ENCODE measurements around the gene ZNF385B.

GRCh38 chr2:179692610-179693009 lies 168.8 kb downstream of the ZNF385B start:
- TF ChIP-seq, protein P1, sequence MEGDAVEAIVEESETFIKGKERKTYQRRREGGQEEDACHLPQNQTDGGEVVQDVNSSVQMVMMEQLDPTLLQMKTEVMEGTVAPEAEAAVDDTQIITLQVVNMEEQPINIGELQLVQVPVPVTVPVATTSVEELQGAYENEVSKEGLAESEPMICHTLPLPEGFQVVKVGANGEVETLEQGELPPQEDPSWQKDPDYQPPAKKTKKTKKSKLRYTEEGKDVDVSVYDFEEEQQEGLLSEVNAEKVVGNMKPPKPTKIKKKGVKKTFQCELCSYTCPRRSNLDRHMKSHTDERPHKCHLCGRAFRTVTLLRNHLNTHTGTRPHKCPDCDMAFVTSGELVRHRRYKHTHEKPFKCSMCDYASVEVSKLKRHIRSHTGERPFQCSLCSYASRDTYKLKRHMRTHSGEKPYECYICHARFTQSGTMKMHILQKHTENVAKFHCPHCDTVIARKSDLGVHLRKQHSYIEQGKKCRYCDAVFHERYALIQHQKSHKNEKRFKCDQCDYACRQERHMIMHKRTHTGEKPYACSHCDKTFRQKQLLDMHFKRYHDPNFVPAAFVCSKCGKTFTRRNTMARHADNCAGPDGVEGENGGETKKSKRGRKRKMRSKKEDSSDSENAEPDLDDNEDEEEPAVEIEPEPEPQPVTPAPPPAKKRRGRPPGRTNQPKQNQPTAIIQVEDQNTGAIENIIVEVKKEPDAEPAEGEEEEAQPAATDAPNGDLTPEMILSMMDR (IDR thresholded peaks at IDR 0.05; ENCODE audit: insufficient read depth, low read length): no peak
- TF ChIP-seq POLR2AphosphoS5 (IDR thresholded peaks at IDR 0.05; ENCODE audit: low read depth): no peak
